HG02798 (cell line): ENCODE results near the gene HSPA1L.

Experiments
- ATAC-seq: cut with Tn5 transposase; IDR thresholded peaks from one replicate; pipeline ENCODE4 v1.9.1; 2021; ENCODE audit warnings: mild to moderate bottlenecking; ENCODE audit not compliant: unreplicated experiment, poor library complexity

Gene HSPA1L

DNA sequence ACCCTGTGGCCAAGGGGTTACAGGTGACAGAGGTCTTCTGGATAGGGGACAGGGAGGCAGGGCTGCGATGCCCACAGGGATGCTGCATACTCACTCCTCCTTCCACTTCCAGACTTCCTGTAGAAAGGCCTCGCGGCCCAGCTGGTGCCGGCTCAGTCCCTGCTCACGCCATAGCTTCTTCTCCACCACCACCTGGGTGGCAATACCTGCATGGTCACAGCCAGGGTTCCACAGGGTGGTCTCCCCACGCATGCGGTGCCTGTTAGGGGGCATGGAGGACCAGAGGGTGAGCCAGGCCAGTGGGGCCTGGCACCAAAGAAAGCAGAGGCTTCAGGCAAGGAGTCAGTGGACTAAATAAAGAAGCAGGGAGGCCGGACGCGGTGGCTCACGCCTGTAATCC lies 29.6 kb downstream of the HSPA1L start:
- no peak for ATAC-seq

- ATAC-seq: no peak
These were observed 30.8 kb downstream of the HSPA1L start for GRCh38 chr6:31784098-31784925.

DNA sequence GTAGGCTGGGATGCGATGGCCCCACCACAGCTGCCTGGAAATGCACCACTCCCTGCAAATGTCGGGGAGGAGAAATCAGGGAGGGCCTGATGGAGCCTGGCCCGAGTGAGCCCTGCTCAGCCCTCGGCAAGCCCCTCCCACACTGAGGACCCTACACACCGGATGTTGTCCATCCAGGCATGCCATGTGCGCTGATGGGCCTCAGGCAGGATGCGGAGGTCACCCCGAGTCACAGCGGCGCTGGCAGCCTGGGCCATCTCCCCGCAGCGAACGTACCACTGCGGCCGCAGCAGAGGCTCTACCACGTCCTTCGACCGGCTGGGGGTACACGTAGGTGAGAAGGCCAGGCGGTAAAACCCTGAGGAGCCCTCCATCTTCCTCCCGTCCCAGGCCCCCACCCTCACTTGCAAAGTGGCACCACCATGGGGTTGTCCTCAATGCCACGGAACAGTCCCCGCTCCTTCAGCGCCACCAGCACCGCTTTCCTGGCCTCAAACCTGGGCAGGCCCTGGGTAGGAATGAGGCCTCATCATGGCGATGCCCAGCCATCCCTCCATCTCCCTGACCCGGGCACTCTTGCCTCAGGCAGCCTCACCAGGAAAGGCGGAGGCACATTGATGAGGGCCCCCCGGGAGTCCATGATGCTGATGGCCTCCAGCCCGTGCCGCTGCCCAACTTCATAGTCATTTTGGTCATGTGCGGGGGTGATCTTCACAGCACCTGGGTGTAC lies 32.8 kb downstream of the HSPA1L start:
- ATAC-seq: no peak

DNA sequence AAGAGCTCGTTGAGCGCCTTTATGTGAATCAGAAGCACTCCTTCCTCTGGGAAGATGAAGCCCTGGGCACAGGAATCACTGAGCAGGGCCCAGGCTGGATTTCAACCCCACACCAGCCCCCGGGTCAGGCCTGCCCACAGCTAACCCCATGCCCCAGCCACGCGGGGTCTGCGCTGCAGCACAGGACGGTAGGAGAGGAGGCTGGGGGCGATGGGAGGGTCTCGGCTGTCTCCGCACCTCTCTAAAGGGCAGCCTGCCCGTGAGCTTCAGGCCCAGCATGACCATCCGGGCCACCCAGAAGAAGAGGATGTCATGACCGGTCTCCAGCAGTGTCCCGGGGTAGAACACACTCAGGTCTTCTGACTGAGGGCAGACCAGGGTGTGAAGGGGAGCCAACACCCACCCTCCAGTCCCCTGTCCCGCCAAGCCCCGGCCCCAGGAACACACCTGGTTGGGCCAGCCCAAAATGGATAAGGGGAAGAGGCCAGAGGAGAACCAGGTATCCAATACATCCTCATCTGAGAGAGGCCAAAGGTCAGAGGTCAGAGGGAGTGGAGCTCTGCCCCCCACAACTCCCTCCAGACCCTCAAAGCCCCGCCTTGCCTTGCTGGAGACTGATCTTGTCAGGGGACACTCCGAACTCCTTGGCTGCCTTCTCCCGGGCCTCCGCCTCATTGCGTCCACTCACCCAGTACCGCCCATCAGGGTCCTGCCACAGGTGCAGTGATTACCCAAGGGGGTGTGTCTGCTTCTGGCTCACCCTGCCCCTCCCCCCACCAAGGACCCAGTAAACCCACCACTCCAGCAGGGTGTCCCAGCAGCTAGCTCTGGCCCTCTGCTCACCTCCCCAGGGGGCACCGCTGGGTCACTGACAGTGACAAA lies 33.6 kb downstream of the HSPA1L start:
- ATAC-seq: no peak

DNA sequence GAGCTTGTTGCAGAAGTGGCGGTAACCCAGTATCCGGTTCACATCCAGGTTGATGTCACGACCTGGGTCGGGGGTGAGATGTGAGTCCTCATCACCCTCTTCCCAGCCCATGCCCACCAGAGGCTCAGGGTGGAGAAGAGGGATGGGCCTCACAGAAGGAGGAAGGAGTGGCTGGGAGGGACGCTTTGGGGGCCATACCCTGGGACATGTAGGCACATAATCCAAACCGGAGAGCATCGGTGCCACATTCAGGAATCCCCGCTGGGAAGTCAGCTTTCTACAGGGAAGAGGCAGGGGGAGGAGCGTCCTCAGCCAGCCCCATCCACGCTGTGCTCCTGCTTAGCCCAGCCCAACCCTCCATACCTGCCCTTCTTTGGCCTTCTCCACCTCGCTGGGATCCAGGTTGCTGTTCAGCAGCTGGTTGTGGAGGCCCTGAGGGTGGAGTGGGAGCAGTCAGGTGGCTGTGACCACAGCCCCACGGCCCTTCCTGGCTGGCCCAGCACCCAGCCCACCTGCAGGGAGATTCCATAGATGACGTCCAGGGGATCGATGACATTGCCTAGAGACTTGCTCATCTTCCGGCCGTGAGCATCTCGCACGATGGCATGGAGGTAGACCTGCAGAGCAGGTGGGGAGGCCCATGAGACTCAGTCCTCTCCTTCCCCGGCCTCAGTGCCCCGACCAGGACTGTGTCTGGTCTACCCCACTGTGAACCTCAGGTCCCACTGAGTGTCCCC lies 34.4 kb downstream of the HSPA1L start:
- no peak for ATAC-seq

- ATAC-seq: no peak
These were observed 35.2 kb downstream of the HSPA1L start for GRCh38 chr6:31779908-31780307.

GRCh38 chr6:31778999-31779885 lies 35.8 kb downstream of the HSPA1L start:
- no peak for ATAC-seq

GRCh38 chr6:31778193-31778592 lies 36.9 kb downstream of the HSPA1L start:
- ATAC-seq: no peak

- ATAC-seq: no peak
These were observed 37.4 kb downstream of the HSPA1L start for GRCh38 chr6:31777667-31778050.

DNA sequence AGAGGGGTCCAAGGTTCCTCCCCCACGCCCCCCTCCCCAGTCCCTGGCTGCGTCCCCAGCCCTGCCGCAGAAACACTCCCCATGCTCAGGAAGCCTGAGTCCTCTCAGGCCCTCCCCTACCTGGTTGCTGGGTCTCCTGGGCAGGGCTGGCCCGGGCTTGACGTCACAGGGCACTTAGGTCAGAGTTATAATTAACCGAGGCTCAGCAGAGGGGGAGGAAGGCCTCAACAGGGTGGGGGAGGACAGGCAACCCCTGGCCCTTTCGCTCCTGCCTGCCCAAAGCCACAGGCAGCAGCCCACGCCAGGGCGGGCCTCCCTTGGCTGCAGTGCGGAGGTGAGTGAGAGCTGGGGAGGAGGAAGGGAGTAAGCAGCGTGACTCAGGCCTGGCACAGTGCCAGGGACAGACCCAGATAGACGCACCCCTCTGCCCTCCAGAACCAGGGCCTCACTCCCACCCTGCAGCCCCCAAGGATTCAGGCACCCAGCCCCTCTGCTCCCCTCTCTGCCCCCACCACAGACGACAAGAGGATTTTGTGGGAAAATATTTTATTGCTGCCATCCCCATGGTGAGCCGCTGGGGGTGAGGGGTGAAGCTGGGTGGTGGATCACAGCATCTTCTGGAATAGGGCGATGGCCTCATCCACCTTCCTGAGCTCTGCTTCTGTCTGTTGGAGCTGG lies 38.0 kb downstream of the HSPA1L start, which contains the start of gene VWA7:
VWA7 (minus strand) TSS at position 340 of the 678 bp plus-strand sequence. CDS start 549 bp downstream, outside the sequence.
- peak; percentile 76 for ATAC-seq

- no peak for ATAC-seq
These were observed 38.5 kb downstream of the HSPA1L start for GRCh38 chr6:31776485-31776988.

- no peak for ATAC-seq
These were observed 39.2 kb downstream of the HSPA1L start for GRCh38 chr6:31775633-31776484.

- ATAC-seq: no peak
These were observed 39.9 kb downstream of the HSPA1L start for GRCh38 chr6:31775184-31775583.

DNA sequence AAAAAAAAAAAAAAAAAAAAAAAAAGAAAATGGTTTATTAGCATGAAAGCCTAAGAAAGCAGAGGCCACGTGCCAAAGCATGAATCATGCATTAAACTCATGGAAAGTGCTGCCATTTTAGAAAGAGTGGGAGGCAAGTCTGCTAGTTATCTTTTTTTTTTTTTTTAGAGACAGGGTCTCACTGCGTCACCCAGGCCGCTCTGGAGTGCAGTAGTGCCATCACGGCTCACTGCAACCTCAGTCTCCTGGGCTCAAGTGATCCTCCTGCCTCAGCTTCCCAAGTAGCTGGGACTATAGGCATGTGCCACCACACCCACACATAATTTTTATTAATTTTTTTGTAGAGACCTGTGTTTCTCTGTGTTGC lies 43.1 kb downstream of the HSPA1L start:
- no peak for ATAC-seq

- ATAC-seq: no peak
These were observed 44.2 kb downstream of the HSPA1L start for GRCh38 chr6:31770860-31771259.

- no peak for ATAC-seq
These were observed 45.3 kb downstream of the HSPA1L start for GRCh38 chr6:31769684-31770371.
